ENCODE results near the gene SLC25A11.

Gene SLC25A11

DNA sequence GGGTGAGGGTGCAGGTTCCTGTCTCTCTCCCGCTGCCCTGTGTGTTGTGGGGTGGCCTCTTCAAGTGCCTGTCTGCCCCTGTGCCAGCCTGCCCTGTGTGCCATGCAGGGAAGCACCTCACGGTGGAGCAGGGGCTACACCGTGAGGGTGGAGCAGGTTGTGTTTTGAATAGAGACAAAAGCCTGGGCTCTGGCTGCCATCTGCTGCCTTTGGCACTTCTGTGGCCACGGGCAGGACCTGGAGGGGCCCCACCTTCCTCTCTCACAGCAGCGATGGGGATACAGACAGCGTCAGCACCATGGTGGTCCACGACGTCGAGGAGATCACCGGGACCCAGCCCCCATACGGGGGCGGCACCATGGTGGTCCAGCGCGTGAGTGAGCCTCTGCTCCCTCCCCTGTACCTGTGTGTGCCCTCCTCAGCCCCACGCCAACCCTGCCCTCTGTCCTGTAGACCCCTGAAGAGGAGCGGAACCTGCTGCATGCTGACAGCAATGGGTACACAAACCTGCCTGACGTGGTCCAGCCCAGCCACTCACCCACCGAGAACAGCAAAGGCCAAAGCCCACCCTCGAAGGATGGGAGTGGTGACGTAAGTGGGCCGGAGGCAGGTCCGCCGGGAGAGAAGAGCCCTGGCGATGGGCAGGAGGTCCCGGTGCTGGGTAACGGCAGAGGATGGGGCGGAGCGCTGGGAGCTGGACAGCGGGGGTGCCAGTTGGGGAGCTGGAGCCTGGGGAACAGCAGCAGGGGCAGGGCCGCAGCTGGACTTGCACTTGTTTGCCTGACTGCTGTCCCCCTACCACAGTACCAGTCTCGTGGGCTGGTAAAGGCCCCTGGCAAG, 45.9 kb downstream of the SLC25A11 start:
- Histone ChIP-seq H3K4me1 (ENCODE audit: insufficient read depth, low read length) (no peaks in the 10 kb centered on the region), H3K79me2 (ENCODE audit: insufficient read depth, low read length) (no peaks in the 10 kb centered on the region), H3K9ac (ENCODE audit: low read depth, low read length) (no peak overlapping the region), H3K27me3 (ENCODE audit: insufficient read depth, low read length, poor library complexity) (no peaks in the 10 kb centered on the region), H3K27ac (ENCODE audit: low read length) (no peak overlapping the region), H3K4me3 (ENCODE audit: low read depth in 1 of 2, low read length in 2 of 2) (no peak overlapping the region), H2AFZ (ENCODE audit: low read depth, low read length) (no peak overlapping the region), H3K36me3 (ENCODE audit: insufficient read depth, low read length) (peaks cover 78% of the 10 kb centered on the region), H3K9me3 (ENCODE audit: insufficient read depth, low read length, severe bottlenecking) (no peaks in the 10 kb centered on the region), H4K20me1 (ENCODE audit: insufficient read depth, low read length) (peaks cover 11% of the 10 kb centered on the region; the same call in 1 of the 2 replicates), H3K4me2 (ENCODE audit: insufficient read depth, low read length) (no peak overlapping the region)
- TF ChIP-seq EZH2 (IDR thresholded peaks at IDR 0.05; ENCODE audit: borderline replicate concordance, low read depth, low read length, severe bottlenecking): no peak
- TF ChIP-seq, protein P1, sequence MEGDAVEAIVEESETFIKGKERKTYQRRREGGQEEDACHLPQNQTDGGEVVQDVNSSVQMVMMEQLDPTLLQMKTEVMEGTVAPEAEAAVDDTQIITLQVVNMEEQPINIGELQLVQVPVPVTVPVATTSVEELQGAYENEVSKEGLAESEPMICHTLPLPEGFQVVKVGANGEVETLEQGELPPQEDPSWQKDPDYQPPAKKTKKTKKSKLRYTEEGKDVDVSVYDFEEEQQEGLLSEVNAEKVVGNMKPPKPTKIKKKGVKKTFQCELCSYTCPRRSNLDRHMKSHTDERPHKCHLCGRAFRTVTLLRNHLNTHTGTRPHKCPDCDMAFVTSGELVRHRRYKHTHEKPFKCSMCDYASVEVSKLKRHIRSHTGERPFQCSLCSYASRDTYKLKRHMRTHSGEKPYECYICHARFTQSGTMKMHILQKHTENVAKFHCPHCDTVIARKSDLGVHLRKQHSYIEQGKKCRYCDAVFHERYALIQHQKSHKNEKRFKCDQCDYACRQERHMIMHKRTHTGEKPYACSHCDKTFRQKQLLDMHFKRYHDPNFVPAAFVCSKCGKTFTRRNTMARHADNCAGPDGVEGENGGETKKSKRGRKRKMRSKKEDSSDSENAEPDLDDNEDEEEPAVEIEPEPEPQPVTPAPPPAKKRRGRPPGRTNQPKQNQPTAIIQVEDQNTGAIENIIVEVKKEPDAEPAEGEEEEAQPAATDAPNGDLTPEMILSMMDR (IDR thresholded peaks at IDR 0.05; ENCODE audit: borderline replicate concordance, extremely low read depth, low read length, poor library complexity, severe bottlenecking): no peak
- ATAC-seq (ENCODE audit: insufficient read depth, low read depth): no peak
- DNase-seq: no peak

DNA sequence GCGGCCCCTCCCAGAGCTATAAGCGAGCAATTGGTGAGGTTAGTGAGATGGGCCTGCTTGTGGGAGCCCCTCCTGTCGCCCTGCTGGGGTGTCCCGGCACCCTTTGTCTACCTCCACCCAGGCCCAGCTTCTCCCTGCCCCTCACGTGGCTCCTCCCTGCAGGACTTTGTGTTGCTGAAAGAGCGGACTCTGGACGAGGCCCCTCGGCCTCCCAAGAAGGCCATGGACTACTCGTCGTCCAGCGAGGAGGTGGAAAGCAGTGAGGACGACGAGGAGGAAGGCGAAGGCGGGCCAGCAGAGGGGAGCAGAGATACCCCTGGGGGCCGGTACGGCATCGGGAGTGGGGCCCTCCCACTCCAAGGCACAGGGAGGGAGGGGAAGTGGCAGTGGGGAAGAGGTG, 46.6 kb downstream of the SLC25A11 start:
- no peak overlapping the region for H3K4me3 ChIP-seq (ENCODE audit: low read depth in 1 of 2, low read length in 2 of 2)
- no peak overlapping the region for H3K27ac ChIP-seq (ENCODE audit: low read length)
- no peak for ATAC-seq (ENCODE audit: insufficient read depth, low read depth)
- peaks cover 80% of the 10 kb centered on the region for H3K36me3 ChIP-seq (ENCODE audit: insufficient read depth, low read length)
- no peaks in the 10 kb centered on the region for H3K27me3 ChIP-seq (ENCODE audit: insufficient read depth, low read length, poor library complexity)
- no peak overlapping the region for H3K9ac ChIP-seq (ENCODE audit: low read depth, low read length)
- no peak overlapping the region for H2AFZ ChIP-seq (ENCODE audit: low read depth, low read length)
- H3K4me1 ChIP-seq (ENCODE audit: insufficient read depth, low read length): no peaks in the 10 kb centered on the region
- no peaks in the 10 kb centered on the region for H3K9me3 ChIP-seq (ENCODE audit: insufficient read depth, low read length, severe bottlenecking)
- peaks cover 11% of the 10 kb centered on the region; the same call in 1 of the 2 replicates for H4K20me1 ChIP-seq (ENCODE audit: insufficient read depth, low read length)
- H3K79me2 ChIP-seq (ENCODE audit: insufficient read depth, low read length): no peaks in the 10 kb centered on the region
- no peak for DNase-seq
- TF ChIP-seq EZH2 (IDR thresholded peaks at IDR 0.05; ENCODE audit: borderline replicate concordance, low read depth, low read length, severe bottlenecking): no peak
- TF ChIP-seq, protein P1 (IDR thresholded peaks at IDR 0.05; ENCODE audit: borderline replicate concordance, extremely low read depth, low read length, poor library complexity, severe bottlenecking): no peak
- H3K4me2 ChIP-seq (ENCODE audit: insufficient read depth, low read length): no peak overlapping the region

DNA sequence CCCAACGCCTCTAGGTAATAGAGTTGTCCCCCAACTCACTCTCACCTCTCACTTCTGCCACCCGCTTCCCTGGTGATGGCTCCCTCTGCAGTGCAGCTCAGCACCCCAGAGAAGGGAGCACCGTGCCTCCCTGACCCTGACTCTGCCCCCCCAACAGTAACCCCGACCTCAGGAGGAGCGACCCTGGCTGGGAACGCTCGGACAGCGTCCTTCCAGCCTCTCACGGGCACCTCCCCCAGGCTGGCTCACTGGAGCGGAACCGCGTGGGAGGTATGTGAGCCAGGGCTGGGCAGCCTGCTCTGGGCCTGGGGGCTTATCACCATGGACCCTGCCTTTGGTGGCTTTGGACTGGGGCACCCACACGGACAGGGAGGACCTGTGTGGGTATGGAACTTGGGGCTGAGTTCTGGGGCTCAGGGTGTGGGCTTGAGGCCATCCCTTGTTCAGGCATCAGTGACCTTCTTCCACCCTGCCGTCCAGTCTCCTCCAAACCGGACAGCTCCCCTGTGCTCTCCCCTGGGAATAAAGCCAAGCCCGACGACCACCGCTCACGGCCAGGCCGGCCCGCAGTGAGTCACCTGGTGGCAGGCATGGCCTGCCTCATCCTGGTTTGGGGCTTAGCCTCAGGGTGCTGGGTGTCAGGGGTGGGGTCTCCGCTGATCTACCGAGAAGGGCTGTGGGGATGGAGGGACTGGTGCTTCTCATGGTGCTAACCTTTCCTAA, 47.2 kb downstream of the SLC25A11 start:
- no peak overlapping the region for H3K4me2 ChIP-seq (ENCODE audit: insufficient read depth, low read length)
- ATAC-seq (ENCODE audit: insufficient read depth, low read depth) (no peak), DNase-seq (no peak)
- H3K4me3 ChIP-seq (ENCODE audit: low read depth in 1 of 2, low read length in 2 of 2): no peak overlapping the region
- no peak overlapping the region for H3K27ac ChIP-seq (ENCODE audit: low read length)
- no peaks in the 10 kb centered on the region for H3K4me1 ChIP-seq (ENCODE audit: insufficient read depth, low read length)
- no peak overlapping the region for H3K9ac ChIP-seq (ENCODE audit: low read depth, low read length)
- H3K36me3 ChIP-seq (ENCODE audit: insufficient read depth, low read length): peaks cover 85% of the 10 kb centered on the region
- H3K27me3 ChIP-seq (ENCODE audit: insufficient read depth, low read length, poor library complexity): no peaks in the 10 kb centered on the region
- H2AFZ ChIP-seq (ENCODE audit: low read depth, low read length): no peak overlapping the region
- no peak for TF ChIP-seq EZH2 (IDR thresholded peaks at IDR 0.05; ENCODE audit: borderline replicate concordance, low read depth, low read length, severe bottlenecking)
- TF ChIP-seq, protein P1 (IDR thresholded peaks at IDR 0.05; ENCODE audit: borderline replicate concordance, extremely low read depth, low read length, poor library complexity, severe bottlenecking): no peak
- no peaks in the 10 kb centered on the region for H3K9me3 ChIP-seq (ENCODE audit: insufficient read depth, low read length, severe bottlenecking)
- H4K20me1 ChIP-seq (ENCODE audit: insufficient read depth, low read length): peaks cover 11% of the 10 kb centered on the region; the same call in 1 of the 2 replicates
- H3K79me2 ChIP-seq (ENCODE audit: insufficient read depth, low read length): no peaks in the 10 kb centered on the region

Measured in DND-41 (cell line).